Measurements from ENCODE around the gene RHCG. TPM values are rescaled to one million over a fixed set of nuclear protein-coding genes. Genes with fewer than 3 reads are reported as not detected.

RHCG gene
- total RNA-seq, 4 donors from 2014 or later = 1.5 to 140 (median 8.4) TPM

DNA sequence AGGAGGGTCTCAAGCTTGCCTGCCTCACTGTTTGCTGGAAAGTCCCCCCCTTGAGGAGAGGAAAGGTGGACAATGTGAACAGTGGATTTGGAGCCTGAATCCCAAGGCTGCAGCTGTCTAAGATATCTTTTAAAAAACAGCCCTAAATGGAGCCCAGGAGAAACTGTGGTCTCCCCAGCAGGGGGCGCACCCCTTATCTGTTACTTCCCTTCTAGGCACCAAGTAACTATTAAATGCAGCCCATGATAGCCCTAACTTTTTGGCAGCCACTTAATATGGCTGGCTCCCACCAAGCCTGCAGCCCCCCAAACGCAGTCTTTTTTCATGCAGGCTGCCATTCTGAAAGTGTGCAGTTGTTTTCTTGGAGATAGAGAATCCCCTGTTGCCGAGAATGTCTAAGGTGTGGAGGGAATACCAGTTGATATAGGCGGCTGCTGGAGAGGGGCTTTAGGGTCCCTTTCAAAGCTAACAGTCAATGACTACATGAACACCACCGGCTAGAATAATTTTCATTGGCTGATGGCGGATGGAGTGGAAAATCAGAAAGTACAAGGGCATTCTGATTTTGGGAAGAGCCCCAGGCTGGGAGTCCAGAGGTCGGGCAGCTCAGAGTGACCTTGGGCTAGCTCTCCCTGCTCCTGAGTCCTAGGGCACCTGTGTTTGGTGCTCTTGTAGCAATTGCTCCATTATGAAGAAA lies 1.3 kb downstream of the RHCG start:
- TF ChIP-seq POLR2A (IDR thresholded peaks at IDR 0.05) = no peak
- no peak for TF ChIP-seq EP300 (IDR thresholded peaks at IDR 0.05)
- TF ChIP-seq, protein P1, sequence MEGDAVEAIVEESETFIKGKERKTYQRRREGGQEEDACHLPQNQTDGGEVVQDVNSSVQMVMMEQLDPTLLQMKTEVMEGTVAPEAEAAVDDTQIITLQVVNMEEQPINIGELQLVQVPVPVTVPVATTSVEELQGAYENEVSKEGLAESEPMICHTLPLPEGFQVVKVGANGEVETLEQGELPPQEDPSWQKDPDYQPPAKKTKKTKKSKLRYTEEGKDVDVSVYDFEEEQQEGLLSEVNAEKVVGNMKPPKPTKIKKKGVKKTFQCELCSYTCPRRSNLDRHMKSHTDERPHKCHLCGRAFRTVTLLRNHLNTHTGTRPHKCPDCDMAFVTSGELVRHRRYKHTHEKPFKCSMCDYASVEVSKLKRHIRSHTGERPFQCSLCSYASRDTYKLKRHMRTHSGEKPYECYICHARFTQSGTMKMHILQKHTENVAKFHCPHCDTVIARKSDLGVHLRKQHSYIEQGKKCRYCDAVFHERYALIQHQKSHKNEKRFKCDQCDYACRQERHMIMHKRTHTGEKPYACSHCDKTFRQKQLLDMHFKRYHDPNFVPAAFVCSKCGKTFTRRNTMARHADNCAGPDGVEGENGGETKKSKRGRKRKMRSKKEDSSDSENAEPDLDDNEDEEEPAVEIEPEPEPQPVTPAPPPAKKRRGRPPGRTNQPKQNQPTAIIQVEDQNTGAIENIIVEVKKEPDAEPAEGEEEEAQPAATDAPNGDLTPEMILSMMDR (IDR thresholded peaks at IDR 0.05) = no peak
- no peak for TF ChIP-seq POLR2AphosphoS5 (IDR thresholded peaks at IDR 0.05)
- H3K4me1 ChIP-seq = peaks cover 0 to 9% (median 6%) of the 10 kb centered on the region in 3 donors
- 65% methylated on average over 7 of the region's 7 CpGs; no CpG with 5 or more reads in 1 of the 2 donors for WGBS, 2 donors (ENCODE audit: low coverage in 1 of 2)
- H3K36me3 ChIP-seq = no peaks in the 10 kb centered on the region
- H3K27ac ChIP-seq = no peak overlapping the region
- H3K4me3 ChIP-seq = no peak overlapping the region
- H3K27me3 ChIP-seq = peaks cover 97% of the 10 kb centered on the region
- ATAC-seq = no peak
- no peaks in the 10 kb centered on the region for H3K9me3 ChIP-seq

DNA sequence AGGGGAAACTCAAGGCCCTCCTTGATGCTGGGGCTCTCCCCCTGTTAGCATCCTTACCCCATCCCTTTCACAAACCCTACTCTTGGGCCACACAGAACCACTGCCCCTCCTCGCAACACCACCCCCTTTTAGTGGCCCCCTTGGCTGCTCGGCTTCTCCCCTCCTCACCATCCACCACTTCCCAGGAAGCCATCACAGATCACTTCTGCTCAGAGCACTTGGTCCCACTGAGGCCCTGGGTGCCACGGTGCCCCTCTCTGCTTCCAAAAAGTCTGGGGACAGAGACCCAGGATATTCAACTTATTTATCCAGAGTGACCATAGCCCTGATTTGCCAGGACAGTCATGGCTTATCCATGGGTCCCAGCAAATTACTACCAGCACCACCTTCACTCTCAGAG lies 2.4 kb downstream of the RHCG start:
- Histone ChIP-seq H3K27ac (no peak overlapping the region), H3K4me1 (peaks cover 0 to 9% (median 6%) of the 10 kb centered on the region in 3 donors), H3K4me3 (no peak overlapping the region), H3K9me3 (no peaks in the 10 kb centered on the region), H3K27me3 (peaks cover 95% of the 10 kb centered on the region), H3K36me3 (no peaks in the 10 kb centered on the region)
- no peak for ATAC-seq
- TF ChIP-seq EP300 (IDR thresholded peaks at IDR 0.05) = no peak
- TF ChIP-seq, protein P1 (IDR thresholded peaks at IDR 0.05) = no peak
- no peak for TF ChIP-seq POLR2A (IDR thresholded peaks at IDR 0.05)
- no peak for TF ChIP-seq POLR2AphosphoS5 (IDR thresholded peaks at IDR 0.05)
- 89 to 100% methylated on average over 1 to 3 of the region's 3 CpGs for WGBS, 2 donors (ENCODE audit: low coverage in 1 of 2)

GRCh38 chr15:89492934-89493631 lies 3.3 kb downstream of the RHCG start:
- TF ChIP-seq, protein P1 (IDR thresholded peaks at IDR 0.05) = no peak
- TF ChIP-seq EP300 (IDR thresholded peaks at IDR 0.05) (no peak), POLR2A (IDR thresholded peaks at IDR 0.05) (no peak), POLR2AphosphoS5 (IDR thresholded peaks at IDR 0.05) (no peak)
- no peak overlapping the region for H3K27ac ChIP-seq
- peaks cover 0 to 9% (median 6%) of the 10 kb centered on the region in 3 donors for H3K4me1 ChIP-seq
- H3K36me3 ChIP-seq = no peaks in the 10 kb centered on the region
- no peak overlapping the region for H3K4me3 ChIP-seq
- WGBS, 2 donors (ENCODE audit: low coverage in 1 of 2) = 80% methylated on average over 1 of the region's 16 CpGs; no CpG with 5 or more reads in 1 of the 2 donors
- ATAC-seq = no peak
- H3K9me3 ChIP-seq = no peaks in the 10 kb centered on the region
- peaks cover 89% of the 10 kb centered on the region for H3K27me3 ChIP-seq

GRCh38 chr15:89492111-89492641 lies 4.2 kb downstream of the RHCG start:
- peaks cover 0 to 9% (median 6%) of the 10 kb centered on the region in 3 donors for H3K4me1 ChIP-seq
- H3K27me3 ChIP-seq = peaks cover 89% of the 10 kb centered on the region
- 0 to 37% methylated on average over 1 to 3 of the region's 5 CpGs for WGBS, 2 donors (ENCODE audit: low coverage in 1 of 2)
- H3K27ac ChIP-seq = no peak overlapping the region
- H3K4me3 ChIP-seq = no peak overlapping the region
- ATAC-seq = no peak
- H3K9me3 ChIP-seq = no peaks in the 10 kb centered on the region
- H3K36me3 ChIP-seq = no peaks in the 10 kb centered on the region
- TF ChIP-seq, protein P1 (IDR thresholded peaks at IDR 0.05) = no peak
- no peak for TF ChIP-seq POLR2AphosphoS5 (IDR thresholded peaks at IDR 0.05)
- no peak for TF ChIP-seq POLR2A (IDR thresholded peaks at IDR 0.05)
- no peak for TF ChIP-seq EP300 (IDR thresholded peaks at IDR 0.05)
